HG03432 (cell line): ENCODE data around the gene ITGA8.
"Not testable (repeated sequence)": the region's sequence is repeated elsewhere in the genome, so short reads cannot be mapped to it uniquely, and the experiment has no call there.

Experiments
- ATAC-seq: cut with Tn5 transposase; IDR thresholded peaks from one replicate; pipeline ENCODE4 v1.9.1; 2021; ENCODE audit warnings: mild to moderate bottlenecking, moderate library complexity; ENCODE audit not compliant: unreplicated experiment

ITGA8 gene

DNA sequence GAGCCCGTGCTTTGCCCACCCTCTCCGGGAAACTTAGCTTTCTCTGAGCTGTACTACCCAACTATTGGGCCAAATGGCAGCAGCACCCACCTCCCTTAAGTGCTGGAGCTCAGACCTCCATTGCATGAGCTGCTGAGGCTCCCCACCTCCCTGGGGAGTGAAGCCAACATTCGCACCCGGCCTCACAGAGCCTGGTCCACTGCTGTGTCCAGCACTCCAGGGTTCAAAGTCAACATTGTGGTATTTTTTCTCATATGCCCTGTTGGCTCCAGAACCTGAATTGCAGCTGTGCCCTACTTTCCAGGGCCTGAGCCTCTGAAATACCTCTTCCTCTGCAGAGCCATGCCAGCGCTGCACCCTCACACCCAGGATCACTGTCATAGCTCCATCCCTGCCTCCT, 29.7 kb downstream of the ITGA8 start:
- ATAC-seq = no peak

DNA sequence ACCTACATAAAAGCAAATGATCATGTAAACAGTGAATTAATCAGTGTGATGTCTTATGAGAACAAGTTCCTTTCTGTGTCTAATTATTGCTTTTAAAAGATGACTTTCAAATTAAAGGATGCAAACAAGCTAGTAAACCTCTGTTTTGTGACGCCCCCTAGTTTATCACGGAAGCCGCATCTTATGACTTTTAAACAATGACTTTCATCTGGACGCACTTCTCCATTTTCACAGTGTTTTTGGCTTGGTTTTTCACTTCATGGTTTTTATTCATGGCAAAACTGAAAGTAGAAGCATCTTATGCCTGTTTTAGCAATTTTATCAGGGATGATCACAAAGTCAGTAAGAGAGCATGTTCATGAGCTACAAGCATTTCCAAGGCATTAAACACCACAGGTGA, 35.0 kb downstream of the ITGA8 start:
- no peak for ATAC-seq

DNA sequence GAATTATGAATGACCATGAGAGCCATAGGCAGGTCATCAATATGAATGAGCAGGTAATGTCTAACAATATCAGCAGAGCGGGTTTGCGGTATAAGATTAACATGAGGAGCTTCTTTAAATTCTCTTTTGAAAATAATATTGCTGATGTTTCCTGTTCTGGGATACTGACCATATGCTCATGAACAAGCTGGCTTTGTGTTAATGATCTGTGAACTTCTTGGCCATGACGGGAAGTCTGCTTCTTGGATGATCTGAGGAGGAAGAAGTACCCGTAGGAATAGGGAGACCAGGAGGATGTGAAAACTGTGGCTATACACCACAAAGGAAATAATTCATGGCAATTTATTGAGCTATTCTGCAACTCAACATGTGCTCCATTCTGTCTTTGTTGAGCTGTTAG, 38.6 kb downstream of the ITGA8 start:
- no peak for ATAC-seq

DNA sequence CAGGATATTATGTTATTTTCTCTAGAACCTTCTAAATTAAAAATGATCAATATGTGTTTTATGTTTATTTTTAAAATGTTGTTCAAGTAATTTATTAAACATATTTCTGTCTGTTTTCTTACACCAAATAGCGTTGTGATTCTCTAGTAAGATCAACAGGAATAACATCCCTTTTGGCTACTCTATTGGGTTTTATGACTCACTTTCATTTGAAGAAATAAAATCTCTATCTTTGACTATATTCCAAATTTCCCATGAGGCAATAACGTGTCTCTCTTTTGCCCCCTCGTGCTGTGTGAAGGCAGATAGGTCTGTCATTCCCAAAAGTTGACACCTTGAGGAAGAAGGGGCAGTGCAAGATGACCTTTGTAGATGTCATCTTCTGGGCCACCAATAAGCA, 40.9 kb downstream of the ITGA8 start:
- ATAC-seq = no peak

DNA sequence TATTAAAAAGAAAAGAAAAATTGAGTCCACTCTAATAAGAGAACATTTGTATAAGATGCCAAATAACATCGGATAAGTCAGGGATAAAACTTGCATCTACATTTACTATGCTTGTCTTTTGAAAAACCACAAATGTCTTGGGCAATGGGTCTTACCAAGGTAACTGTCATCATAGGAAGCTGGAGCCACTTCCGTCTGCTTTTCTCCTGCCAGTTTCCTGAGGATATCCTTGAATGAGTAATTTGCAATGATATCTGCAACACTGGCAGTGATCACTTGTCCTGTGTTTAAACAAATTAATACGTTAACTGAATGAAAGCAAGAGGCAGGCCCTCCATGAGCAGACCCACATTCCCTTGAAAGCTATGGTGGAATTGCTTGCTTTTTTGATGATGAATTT, 47.3 kb downstream of the ITGA8 start:
- no peak for ATAC-seq

DNA sequence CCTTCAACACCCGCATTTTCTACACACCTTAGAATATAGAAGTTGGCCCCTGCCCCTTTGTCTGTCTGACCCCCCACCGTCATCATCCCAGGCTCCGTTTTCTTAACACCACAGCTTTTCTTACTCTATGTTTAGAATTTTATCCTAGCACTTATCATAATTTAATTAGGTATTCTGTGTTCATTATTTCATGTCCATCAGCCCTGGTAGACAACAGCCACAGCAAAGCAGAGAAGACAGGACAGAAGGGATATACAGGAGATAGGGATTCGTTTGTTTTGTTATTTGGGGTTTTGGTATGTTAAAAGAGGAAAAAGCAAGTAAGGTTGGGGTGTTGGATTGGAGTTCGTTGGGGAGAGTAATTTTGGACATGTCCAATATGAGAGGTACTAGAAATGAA, 48.8 kb downstream of the ITGA8 start:
- ATAC-seq = no peak

DNA sequence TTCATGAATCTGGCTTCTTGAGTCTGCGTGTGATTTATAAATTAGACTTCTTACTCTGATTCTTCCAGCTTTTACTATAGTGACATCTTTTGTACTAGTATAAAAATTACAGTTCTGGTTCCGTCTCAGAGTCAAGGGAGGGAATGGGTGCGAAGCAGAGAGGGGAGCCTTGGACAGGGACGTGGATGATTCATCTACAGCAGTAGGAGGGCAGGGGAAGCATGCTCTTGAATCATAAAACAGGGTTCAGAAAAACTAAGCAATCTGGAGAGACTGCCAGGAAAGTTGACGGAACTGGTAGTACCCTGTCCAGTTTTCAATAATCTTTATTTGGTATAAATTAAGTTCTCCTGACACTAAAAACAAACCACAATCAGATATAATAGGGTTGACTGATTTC, 58.1 kb downstream of the ITGA8 start:
- no peak for ATAC-seq

DNA sequence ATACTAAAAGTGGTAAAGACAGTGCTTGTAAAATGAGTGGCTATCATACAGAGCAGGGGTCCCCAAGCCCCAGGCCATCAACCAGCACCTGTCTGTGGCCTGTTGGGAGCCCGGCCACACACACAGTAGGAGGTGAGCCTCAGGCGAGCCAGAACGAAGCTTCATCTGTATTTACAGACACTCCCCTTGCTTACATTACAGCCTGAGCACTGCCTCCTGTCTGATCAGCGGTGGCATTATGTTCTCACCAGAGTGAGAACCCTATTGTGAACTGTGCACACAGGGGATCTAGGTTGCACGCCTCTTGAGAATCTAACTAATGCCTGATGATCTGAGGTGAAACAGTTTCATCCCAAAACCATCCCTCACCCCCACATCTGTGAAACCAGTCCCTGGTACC, 58.7 kb downstream of the ITGA8 start:
- ATAC-seq = no peak

DNA sequence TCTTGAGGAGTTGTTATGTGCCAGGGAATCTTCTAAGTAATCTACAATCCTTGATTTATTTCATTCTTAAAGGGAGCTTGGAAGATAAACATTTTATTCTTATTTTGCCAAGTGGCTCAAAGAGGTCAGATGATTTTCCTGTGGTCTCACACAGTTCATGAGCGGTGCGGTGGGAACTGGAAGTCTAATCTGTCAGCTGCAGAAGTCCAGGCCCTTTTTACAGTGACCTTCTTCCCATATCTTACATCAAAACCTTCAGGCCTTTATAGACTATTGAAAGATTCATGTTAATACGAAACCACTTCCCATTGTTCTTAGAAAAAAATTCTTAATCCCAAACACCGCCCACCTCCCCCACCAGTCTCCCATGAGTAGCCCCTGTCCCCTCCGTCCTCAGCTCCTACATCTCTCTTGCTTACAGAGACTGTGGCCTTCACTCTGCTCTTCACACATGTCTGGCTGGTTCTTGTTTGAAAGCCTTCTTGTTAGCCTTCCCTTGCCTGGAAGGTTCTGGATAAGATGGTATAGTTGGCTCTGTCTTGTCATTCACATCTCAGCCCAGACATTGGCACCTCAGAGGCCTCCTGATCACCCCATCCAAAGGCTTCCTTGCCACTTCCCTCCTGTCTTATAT, 61.5 kb downstream of the ITGA8 start:
- no peak for ATAC-seq

DNA sequence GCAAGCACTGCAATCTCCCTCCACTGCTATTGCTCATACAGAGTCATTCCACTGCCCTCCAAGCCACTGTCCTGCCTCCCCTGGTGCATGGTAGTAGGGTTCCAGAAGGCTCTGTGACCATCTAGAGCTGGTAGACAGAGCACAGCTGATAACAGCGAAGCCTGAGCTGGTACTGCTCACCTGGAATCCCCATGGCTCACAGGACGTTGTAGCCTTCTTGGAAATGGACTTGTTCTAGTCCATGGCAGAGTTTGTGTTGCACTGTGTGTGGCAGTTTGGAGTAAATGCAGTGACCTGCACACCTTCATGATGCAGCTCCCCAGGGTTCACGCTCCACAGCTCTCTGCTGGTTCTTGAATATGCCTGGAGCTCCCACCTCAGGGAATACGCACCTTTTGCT, 67.0 kb downstream of the ITGA8 start:
- ATAC-seq = no peak

DNA sequence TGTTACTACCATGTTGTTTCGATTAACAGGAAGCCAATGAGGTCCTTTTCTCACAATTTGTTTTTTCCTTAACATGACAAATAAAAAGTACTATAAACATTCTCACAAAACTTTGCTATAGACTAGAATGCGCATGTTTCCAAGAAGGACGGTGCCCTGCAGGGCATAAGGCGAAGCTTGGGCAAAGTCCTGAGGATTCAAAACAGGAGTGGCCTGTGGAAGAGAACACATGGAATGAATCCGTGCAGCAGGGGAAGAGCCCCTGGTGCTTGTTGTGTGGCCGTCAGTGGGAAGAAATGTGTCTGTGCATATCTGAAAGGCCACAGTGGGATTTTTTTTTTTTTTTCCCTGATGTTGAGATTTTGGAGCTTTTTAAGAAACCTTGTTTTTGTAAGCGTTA, 67.6 kb downstream of the ITGA8 start:
- ATAC-seq = no peak

DNA sequence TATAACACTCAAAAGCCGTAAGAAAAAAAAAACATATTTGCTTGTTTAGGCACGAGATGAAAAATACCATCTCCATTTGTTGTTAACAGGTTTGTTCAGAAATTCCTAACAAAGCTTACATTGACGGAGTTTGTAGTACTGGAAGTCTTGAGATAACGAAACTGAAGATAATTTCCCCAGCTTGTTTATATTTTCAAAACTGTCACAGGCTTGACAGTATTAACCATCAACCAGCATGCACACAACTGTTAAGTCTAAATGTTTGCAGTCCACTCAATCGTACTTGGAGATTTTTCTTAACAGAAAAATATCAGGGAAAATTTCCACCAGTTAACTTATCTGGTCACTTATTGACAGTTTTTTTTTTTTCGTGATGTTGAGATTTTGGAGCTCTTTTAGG, 68.5 kb downstream of the ITGA8 start:
- ATAC-seq = no peak

DNA sequence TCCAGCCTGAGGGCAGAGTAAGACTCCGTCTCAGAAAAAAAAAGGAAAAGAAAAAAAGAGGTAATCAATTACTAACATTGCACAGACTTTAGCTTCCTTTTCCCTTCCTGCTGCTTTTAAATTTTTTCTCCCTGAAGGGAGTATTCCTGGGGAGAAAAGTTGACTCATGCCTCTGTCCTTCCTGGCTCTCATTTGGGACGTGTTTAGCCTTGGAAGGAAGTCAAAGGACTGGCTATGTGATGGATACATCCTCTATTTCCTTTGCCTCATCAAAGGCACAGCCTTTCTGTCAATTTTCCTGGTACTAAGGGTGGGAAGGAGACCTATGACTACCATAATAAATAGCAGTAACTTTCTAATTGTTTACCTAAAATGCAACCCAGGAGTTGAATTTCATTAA, 77.6 kb downstream of the ITGA8 start:
- ATAC-seq = no peak

DNA sequence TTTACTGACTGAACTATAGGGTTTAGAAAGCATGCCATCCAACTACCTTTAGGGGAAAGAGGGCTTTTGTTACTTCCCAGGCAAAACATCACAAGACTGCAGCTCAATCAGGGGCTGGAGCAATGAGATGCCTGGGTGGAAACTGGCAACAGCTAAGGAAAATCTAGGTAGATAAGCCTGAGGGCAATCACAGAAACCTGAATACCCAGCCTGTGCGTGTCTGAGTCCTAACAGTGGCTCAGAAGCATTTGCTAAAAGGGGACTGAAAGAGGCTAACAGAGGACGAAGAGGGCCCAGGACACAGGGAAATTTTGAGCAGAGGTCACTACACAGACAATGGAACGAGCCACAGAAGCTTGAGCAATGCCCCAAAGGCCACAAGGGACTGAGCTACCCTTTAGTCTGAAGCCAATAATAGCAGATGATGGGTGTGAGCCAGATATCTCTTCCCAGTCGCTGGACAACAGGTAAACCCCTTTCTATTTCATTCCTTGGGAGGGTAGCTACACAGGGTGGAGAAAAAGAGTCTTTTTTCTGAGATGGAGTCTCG, 79.1 kb downstream of the ITGA8 start:
- ATAC-seq = no peak

DNA sequence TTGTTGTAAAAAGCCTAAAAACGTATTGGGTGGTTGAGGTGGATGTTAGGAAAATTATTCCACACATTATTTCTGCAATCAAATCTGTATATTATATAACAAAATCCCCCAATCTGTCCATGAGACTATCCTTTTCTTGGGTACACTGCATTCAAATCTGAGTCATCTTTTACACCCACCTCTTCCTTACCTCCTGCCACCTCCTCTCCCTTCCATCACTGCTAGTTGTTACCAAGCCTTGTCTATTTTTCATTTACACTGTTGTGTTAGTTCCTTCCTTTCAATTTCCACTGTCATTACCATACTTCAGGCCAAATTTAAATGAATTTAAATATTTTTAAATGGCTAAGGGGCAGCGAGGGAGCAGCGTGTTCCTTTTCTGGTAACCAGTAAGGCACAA, 83.3 kb downstream of the ITGA8 start:
- no peak for ATAC-seq

DNA sequence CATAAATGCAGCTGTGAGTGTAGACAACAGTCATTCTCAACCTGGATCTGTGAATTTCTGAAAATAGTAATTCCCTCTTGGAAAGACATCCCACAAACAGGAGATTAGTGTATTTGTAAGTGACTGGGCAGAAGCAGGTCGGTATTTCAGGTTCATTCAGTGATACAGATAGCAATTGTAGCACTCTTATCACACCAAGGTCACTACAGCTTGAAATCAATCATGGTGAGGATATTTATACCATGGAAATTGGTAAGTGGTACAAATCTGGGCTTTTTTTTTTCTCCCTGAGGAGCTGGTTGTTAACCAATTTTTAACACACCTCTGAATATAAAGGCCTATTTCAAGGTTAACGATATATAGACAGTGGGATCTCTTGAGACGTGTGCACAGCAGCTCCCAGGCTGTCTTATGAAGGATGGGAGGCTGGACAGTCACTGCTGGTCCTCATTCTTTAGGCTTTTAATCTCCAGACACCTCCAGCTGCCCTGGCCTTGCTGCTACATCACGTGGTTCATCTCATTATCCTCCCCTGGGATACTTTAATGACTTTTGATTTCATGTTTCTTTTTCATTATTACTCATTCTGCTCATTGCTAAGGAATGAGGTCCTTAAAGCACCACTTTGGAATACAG, 87.1 kb downstream of the ITGA8 start:
- no peak for ATAC-seq

DNA sequence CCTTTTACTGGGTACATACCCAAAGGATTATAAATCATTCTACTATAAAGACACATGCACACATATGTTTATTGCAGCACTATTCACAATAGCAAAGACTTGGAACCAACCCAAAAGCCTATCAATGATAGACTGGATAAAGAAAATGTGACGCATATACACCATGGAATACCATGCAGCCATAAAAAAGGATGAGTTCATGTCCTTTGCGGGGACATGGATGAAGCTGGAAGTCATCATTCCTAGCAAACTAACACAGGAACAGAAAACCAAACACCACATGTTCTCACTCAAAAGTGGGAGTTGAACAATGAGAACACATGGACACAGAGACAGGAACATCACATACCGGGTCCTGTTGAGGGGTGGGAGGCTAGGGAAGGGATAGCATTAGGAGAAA, 88.5 kb downstream of the ITGA8 start:
- ATAC-seq = not testable (repeated sequence)

DNA sequence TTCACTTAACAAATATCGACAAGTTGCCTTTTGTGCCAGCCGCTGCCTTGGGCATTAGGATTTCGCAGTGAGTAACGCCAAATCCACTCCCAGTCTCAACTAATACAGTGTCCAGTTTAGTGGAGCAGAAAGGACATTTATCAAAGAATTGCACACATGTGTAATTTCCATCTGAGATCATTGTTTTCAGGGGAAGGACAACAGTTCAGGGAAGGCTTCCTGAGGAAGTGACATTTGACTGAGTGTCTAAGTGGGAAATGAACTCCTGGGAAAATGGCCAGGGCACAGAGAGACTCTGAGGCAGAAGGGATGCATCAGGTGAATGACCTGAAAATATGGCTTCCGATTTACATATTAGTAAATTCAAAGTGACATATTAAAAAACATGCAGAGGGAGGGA, 89.4 kb downstream of the ITGA8 start:
- ATAC-seq = no peak

DNA sequence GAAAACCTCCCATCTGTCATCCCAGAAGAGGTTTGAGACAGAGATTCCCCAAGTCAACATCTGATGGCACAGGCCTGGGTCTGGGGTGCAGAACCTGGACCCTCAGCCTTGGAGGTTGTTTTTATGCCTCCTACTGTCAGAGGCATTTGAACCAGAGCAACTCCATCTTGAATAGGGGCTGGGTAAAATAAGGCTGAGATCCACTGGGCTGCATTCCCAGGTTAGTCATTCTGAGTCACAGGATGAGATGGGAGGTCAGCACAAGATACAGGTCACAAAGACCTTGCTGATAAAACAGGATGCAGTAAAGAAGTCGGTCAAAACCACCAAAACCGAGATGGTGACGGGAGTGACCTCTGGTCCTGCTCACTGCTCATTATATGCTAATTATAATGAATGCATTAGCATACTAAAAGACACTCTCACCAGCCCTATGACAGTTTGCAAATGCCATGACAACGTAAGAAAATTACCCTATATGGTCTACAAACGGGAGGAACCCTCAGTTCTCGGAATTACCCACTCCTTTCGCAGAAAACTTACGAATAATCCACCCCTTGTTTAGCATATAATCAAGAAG, 92.0 kb downstream of the ITGA8 start:
- ATAC-seq = no peak

DNA sequence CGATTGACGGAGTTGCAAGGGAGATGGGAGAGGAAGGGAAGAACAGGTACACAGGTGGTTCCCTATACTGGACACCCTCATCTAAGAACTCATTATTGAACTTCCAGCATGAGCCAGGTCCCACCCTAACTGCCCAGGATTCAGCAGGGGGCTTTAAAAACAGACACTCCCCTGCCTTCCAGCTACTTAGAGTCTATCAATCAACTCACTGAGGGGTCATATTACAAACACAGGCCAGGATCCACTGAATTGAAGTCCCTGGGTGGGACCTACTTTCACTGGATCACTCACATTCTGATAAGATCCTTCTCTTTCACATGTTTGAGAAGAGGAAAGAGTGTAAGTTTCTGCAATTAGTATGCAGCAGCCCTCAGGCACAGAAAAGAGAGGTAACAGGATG, 92.8 kb downstream of the ITGA8 start:
- no peak for ATAC-seq

DNA sequence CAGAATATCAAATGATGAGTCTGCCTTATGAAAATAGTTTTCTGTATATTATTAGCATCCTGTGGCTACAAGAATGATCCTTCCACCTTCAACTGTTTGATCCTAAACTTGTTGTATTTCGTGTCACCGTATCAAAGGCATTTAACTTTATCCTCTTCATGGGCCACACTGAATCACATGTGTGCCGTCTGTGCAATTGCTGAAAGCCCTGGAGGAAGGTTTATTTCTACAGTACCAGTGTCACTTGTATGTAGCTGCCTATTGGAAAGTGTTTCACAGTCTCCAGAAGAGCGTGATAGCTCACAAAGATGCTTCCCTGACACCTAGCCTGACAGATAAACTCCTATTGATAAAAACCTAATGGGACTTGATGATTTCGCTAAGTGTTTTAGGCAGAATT, 94.5 kb downstream of the ITGA8 start:
- ATAC-seq = no peak

DNA sequence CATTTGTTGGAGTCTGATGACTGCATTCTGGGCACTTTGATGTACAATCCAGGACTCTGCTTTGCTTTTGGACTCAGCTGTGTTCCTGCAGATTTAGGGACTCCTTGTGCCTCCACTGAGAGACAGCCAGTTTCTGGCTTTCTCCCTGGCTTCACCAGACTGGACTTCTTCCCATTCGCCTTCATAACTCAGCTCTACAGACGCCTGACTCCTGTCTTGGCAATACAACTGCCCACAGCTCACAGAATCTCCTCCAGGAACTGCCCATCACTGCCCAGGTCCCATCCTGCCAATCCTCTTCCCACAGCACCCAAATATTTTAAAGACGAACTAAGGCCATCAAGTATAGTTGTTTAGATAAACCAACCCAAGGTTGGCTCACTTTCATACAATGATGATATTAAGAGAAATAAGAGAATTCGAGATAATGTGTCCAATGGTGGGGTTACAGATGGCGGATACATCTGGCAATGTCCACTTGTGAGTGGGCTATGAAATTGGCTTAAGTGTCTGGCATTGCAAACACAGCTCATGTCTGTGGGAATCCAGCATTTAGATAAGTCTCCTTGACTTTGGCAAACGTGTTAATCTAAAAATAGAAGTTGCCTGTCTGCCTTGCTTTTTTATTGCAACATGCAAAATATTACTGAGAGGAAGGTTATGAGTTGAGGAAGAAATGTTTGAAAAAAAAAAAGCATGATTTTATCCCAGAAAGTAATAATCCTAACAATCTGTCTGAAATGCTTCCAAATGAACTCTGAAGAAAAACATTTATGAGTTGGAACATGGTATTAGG, 95.1 kb downstream of the ITGA8 start:
- ATAC-seq = no peak
